Natural killer cell (primary cell): ENCODE measurements around the gene R3HDM4. TPM values are rescaled to one million over a fixed set of nuclear protein-coding genes. Genes with fewer than 3 reads are reported as not detected.

Experiments
- ATAC-seq, 3 donors: fragments of 150-1000 bp in 2 of 3; fragments of 200-7000 bp in 1 of 3; cut with Tn5 transposase; 1 replicate in 1 of 3; 2 replicates in 2 of 3; pipeline ENCODE4 v1.10.0; 2021; ENCODE audit warnings: mild to moderate bottlenecking in 2 of 3, moderate library complexity in 2 of 3
- DNase-seq, 2 donors: peaks; one replicate each; pipeline versions ENCODE4 v3.0.0 to v3.0.0-alpha.2; 2013 to 2021; ENCODE audit warnings: mixed read lengths in 1 of 2
- H3K27ac ChIP-seq: one replicate; pipeline ENCODE4 v1.5.1; 2013; ENCODE audit warnings: mild to moderate bottlenecking, low read length
- H3K27me3 ChIP-seq: one replicate; pipeline ENCODE4 v1.6.1; 2013; ENCODE audit warnings: low read length; ENCODE audit not compliant: control insufficient read depth, insufficient read depth
- H3K36me3 ChIP-seq: one replicate; pipeline ENCODE4 v1.6.1; 2013; ENCODE audit warnings: low read length; ENCODE audit not compliant: control insufficient read depth, insufficient read depth
- H3K4me1 ChIP-seq: one replicate; pipeline ENCODE4 v1.6.1; 2013; ENCODE audit warnings: low read length; ENCODE audit not compliant: control insufficient read depth, insufficient read depth
- H3K4me3 ChIP-seq: one replicate; pipeline ENCODE4 v1.5.1; 2013; ENCODE audit warnings: low read length
- H3K9me3 ChIP-seq: one replicate; pipeline ENCODE4 v1.6.1; 2013; ENCODE audit warnings: low read length; ENCODE audit not compliant: control insufficient read depth, insufficient read depth
- H3K27ac Mint-ChIP-seq, 2 donors: one replicate each; pipeline ENCODE4 v1.8.0; 2022; ENCODE audit warnings: mild to moderate bottlenecking in 2 of 2, mixed read lengths in 2 of 2, moderate library complexity in 1 of 2
- H3K27me3 Mint-ChIP-seq, 2 donors: one replicate each; pipeline ENCODE4 v1.8.0; 2022; ENCODE audit warnings: low read depth in 2 of 2, mixed read lengths in 2 of 2
- H3K36me3 Mint-ChIP-seq: one replicate; pipeline ENCODE4 v1.8.0; 2022; ENCODE audit warnings: mixed read lengths
- H3K4me1 Mint-ChIP-seq, 2 donors: one replicate each; pipeline ENCODE4 v1.8.0; 2022; ENCODE audit warnings: mixed read lengths in 2 of 2
- H3K4me3 Mint-ChIP-seq: one replicate; pipeline ENCODE4 v1.8.0; 2022; ENCODE audit warnings: mild to moderate bottlenecking, moderate library complexity, mixed read lengths
- H3K9me3 Mint-ChIP-seq, 2 donors: one replicate each; pipeline ENCODE4 v1.8.0; 2022; ENCODE audit warnings: mixed read lengths in 2 of 2
- WGBS: methylation state at CpG from one replicate; pipeline ENCODE4 v1.1.7; 2013; ENCODE audit warnings: missing lambda C conversion rate; ENCODE audit not compliant: insufficient coverage; 5-methylcytosine and 5-hydroxymethylcytosine counted together
- intact Hi-C: fragments of 100-400 bp; cut with micrococcal nuclease; formaldehyde crosslinking; loops from one replicate; pipeline ENCODE4 v1.14.2; 2022
- total RNA-seq, 4 donors: library from RNA; stranded (reverse); fragments of 120-200 nt in 1 of 4; gene quantifications; one replicate each; pipeline versions ENCODE4 v1.2.3 to v1.2.4, GENCODE V29; 2013 to 2022
- TF ChIP-seq, protein P1 (sequence below): fragments of 200-600 bp; IDR thresholded peaks from one replicate; pipeline ENCODE4 v1.8.0; 2022; ENCODE audit warnings: antibody characterized with exemption

R3HDM4 gene
- total RNA-seq, 3 donors from 2014 or later (not counting 1 experiment from before 2014, with no cell fraction given), result 88.7 to 106 (median 97.8) TPM

DNA sequence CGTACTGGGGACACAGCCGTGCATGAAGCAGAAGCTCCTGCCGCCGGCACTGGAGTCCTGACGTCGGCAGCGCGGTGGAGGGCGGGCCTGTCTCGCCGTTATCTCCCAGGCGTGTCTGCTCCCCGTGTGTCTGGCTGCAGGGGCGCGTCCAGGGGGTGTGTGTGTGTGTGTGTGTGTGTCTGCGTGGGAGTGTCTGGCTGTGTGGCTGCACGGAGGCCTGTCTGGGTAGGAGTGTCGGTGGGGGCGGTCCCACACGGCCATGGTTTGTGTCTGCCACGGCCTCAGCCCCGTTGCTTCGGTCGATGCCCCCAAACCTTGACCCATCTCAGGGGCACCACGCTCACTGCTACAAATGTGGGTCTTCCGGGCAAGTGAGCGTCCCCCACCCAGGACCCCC lies 31.1 kb upstream of the R3HDM4 start:
- no peaks in the 10 kb centered on the region for H3K36me3 Mint-ChIP-seq
- 88% methylated on average over 27 of the region's 27 CpGs for WGBS
- Histone ChIP-seq H3K27ac (no peak overlapping the region), H3K27me3 (no peaks in the 10 kb centered on the region), H3K9me3 (no peaks in the 10 kb centered on the region), H3K4me1 (peaks cover 36% of the 10 kb centered on the region), H3K4me3 (no peak overlapping the region), H3K36me3 (no peaks in the 10 kb centered on the region)
- intact Hi-C loops, result no loop called here
- TF ChIP-seq, protein P1, sequence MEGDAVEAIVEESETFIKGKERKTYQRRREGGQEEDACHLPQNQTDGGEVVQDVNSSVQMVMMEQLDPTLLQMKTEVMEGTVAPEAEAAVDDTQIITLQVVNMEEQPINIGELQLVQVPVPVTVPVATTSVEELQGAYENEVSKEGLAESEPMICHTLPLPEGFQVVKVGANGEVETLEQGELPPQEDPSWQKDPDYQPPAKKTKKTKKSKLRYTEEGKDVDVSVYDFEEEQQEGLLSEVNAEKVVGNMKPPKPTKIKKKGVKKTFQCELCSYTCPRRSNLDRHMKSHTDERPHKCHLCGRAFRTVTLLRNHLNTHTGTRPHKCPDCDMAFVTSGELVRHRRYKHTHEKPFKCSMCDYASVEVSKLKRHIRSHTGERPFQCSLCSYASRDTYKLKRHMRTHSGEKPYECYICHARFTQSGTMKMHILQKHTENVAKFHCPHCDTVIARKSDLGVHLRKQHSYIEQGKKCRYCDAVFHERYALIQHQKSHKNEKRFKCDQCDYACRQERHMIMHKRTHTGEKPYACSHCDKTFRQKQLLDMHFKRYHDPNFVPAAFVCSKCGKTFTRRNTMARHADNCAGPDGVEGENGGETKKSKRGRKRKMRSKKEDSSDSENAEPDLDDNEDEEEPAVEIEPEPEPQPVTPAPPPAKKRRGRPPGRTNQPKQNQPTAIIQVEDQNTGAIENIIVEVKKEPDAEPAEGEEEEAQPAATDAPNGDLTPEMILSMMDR, result no peak
- no peak overlapping the region for H3K27ac Mint-ChIP-seq
- H3K4me3 Mint-ChIP-seq, result no peak overlapping the region
- H3K27me3 Mint-ChIP-seq, result no peaks in the 10 kb centered on the region
- ATAC-seq (no peak), DNase-seq (no peak)
- H3K9me3 Mint-ChIP-seq, result no peaks in the 10 kb centered on the region
- H3K4me1 Mint-ChIP-seq, result peaks cover 14 to 16% of the 10 kb centered on the region in 2 donors

- H3K4me3 Mint-ChIP-seq, result no peak overlapping the region
- Histone ChIP-seq H3K4me1 (peaks cover 32% of the 10 kb centered on the region), H3K9me3 (no peaks in the 10 kb centered on the region), H3K27me3 (no peaks in the 10 kb centered on the region), H3K4me3 (no peak overlapping the region), H3K36me3 (no peaks in the 10 kb centered on the region), H3K27ac (no peak overlapping the region)
- no peaks in the 10 kb centered on the region for H3K36me3 Mint-ChIP-seq
- H3K27me3 Mint-ChIP-seq, result no peaks in the 10 kb centered on the region
- no peak for ATAC-seq
- peaks cover 14 to 16% of the 10 kb centered on the region in 2 donors for H3K4me1 Mint-ChIP-seq
- H3K9me3 Mint-ChIP-seq, result no peaks in the 10 kb centered on the region
- TF ChIP-seq, protein P1, result no peak
- intact Hi-C loops, result no loop called here
- WGBS, result 97% methylated on average over 17 of the region's 17 CpGs
- no peak for DNase-seq
- H3K27ac Mint-ChIP-seq, result no peak overlapping the region
These were observed 30.6 kb upstream of the R3HDM4 start for GRCh38 chr19:943551-944170.

DNA sequence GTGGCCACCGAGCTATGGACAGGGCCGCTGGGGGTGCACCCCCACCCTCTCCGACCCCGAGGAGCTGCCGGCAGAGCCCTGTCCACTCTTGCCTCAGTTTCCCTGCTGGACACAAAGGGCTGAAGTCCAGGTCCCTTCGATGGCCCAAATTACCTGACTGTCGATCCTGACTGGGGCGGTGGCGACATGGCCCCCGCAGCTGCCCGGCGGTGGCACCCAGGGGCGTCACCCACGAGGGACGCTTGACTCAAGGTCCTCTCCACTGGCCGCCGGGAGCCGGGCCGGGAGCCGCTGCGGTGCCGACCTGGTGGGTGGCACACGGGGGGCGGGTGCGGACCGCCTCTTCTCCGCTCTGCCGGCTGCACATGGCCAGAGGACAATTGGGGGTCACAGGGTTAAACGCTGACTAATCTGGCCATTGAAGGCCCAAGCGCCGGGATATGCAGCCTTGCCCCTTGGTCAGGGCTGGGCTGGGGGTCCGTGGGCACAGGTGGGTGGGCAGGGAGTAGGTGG lies 29.2 kb upstream of the R3HDM4 start:
- Histone ChIP-seq H3K27me3 (no peaks in the 10 kb centered on the region), H3K36me3 (no peaks in the 10 kb centered on the region), H3K27ac (no peak overlapping the region), H3K9me3 (peaks cover 2% of the 10 kb centered on the region), H3K4me3 (no peak overlapping the region), H3K4me1 (peaks cover 35% of the 10 kb centered on the region)
- no peak overlapping the region for H3K27ac Mint-ChIP-seq
- H3K27me3 Mint-ChIP-seq, result peaks cover 0 to 3% of the 10 kb centered on the region in 2 donors
- no peak for DNase-seq
- H3K4me1 Mint-ChIP-seq, result peaks cover 18 to 20% of the 10 kb centered on the region in 2 donors
- WGBS, result 97% methylated on average over 32 of the region's 32 CpGs
- H3K9me3 Mint-ChIP-seq, result no peaks in the 10 kb centered on the region
- H3K36me3 Mint-ChIP-seq, result no peaks in the 10 kb centered on the region
- H3K4me3 Mint-ChIP-seq, result no peak overlapping the region
- TF ChIP-seq, protein P1, result no peak
- intact Hi-C loops, result no loop called here
- ATAC-seq, result no peak
